Measurements from ENCODE around the gene EIF4E3. TPM values are rescaled to one million over a fixed set of nuclear protein-coding genes. Genes with fewer than 3 reads are reported as not detected.

Gene EIF4E3
- total and polyA plus RNA-seq, 2 donors from 2014 or later, result 10.5 to 37.1 TPM

DNA sequence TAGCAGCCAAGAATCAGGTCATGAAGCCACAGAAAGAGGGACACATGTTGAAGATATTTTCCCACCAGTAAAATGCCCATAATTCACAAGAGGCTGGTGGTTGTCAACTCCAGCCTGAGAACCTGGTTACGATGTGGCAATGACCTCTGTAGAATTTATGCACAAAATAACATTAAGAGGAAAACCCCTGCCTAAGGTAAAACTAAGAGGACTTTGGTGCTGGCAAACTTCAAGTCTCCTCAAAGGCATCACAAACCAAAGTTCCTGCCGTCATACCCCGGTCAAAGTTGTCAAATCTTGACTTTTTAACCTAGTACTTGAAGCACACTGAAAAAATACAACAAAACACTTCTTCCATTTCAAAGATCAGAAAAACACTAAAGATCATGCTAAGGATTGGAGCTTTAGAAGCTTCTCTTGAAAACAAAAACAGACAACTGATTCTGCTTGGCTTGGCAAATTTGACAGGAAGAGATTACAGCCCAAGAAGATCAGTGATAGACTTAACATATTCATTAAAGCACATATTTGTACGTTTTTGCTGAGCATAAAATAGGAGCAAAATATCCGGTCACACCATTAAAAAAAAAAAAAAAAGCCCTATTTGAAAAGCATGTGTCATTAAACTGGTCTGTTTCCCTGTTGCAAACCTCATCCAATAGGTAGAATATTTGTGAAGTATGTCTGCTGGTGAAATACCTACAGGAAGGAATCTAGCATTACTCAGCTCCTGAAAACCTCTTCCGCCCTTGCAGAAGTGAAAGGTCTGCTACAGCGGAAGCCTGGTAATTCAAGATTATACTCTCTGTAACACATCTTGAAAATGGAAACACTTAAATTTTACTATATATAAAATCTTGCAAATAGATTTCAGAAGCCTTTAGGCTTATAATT, 22.8 kb downstream of the EIF4E3 start:
- FAIRE-seq, result no peak
- Histone ChIP-seq H3K27me3 (ENCODE audit: control insufficient read depth, insufficient read depth, low read length) (no peaks in the 10 kb centered on the region), H3K27ac (ENCODE audit: low read depth in 2 of 2, low read length in 2 of 2) (no peak overlapping the region), H3K4me1 (ENCODE audit: control insufficient read depth in 2 of 3, insufficient read depth in 2 of 3, low read depth in 1 of 3, low read length in 3 of 3) (peaks cover 0 to 13% (median 11%) of the 10 kb centered on the region in 3 donors), H3K36me3 (ENCODE audit: control insufficient read depth in 2 of 3, insufficient read depth in 3 of 3, low read length in 3 of 3) (no peaks in the 10 kb centered on the region), H3K9ac (ENCODE audit: low read length in 3 of 3) (no peak overlapping the region), H3K4me3 (ENCODE audit: low read length in 3 of 3) (no peak overlapping the region), H3K9me3 (ENCODE audit: control insufficient read depth in 2 of 3, insufficient read depth in 1 of 3, low read length in 3 of 3) (no peaks in the 10 kb centered on the region)
- no peak for DNase-seq
- intact Hi-C loops (cut with DNase I), result no loop called here
- no peak for TF ChIP-seq CTCF (IDR thresholded peaks at IDR 0.05; ENCODE audit: borderline replicate concordance, extremely low read depth, insufficient read depth)

- H3K27ac ChIP-seq (ENCODE audit: low read depth in 2 of 2, low read length in 2 of 2), result no peak overlapping the region
- H3K4me3 ChIP-seq (ENCODE audit: low read length in 3 of 3), result no peak overlapping the region
- DNase-seq (no peak), FAIRE-seq (no peak)
- H3K27me3 ChIP-seq (ENCODE audit: control insufficient read depth, insufficient read depth, low read length), result no peaks in the 10 kb centered on the region
- no peak for TF ChIP-seq CTCF (IDR thresholded peaks at IDR 0.05; ENCODE audit: borderline replicate concordance, extremely low read depth, insufficient read depth)
- no peaks in the 10 kb centered on the region for H3K36me3 ChIP-seq (ENCODE audit: control insufficient read depth in 2 of 3, insufficient read depth in 3 of 3, low read length in 3 of 3)
- H3K9me3 ChIP-seq (ENCODE audit: control insufficient read depth in 2 of 3, insufficient read depth in 1 of 3, low read length in 3 of 3), result no peaks in the 10 kb centered on the region
- H3K9ac ChIP-seq (ENCODE audit: low read length in 3 of 3), result no peak overlapping the region
- H3K4me1 ChIP-seq (ENCODE audit: control insufficient read depth in 2 of 3, insufficient read depth in 2 of 3, low read depth in 1 of 3, low read length in 3 of 3), result peaks cover 0 to 11% (median 10%) of the 10 kb centered on the region in 3 donors
- intact Hi-C loops (cut with DNase I), result no loop called here
These were observed 23.9 kb downstream of the EIF4E3 start for GRCh38 chr3:71701251-71701762.

- Histone ChIP-seq H3K27me3 (ENCODE audit: control insufficient read depth, insufficient read depth, low read length) (no peaks in the 10 kb centered on the region), H3K4me3 (ENCODE audit: low read length in 3 of 3) (peak overlapping the region in 1 of 3 donors; percentile 43), H3K27ac (ENCODE audit: low read depth in 2 of 2, low read length in 2 of 2) (peak overlapping the region; percentile 51 to 71), H3K4me1 (ENCODE audit: control insufficient read depth in 2 of 3, insufficient read depth in 2 of 3, low read depth in 1 of 3, low read length in 3 of 3) (peaks cover 8 to 31% (median 22%) of the 10 kb centered on the region in 3 donors), H3K9ac (ENCODE audit: low read length in 3 of 3) (no peak overlapping the region), H3K36me3 (ENCODE audit: control insufficient read depth in 2 of 3, insufficient read depth in 3 of 3, low read length in 3 of 3) (no peaks in the 10 kb centered on the region), H3K9me3 (ENCODE audit: control insufficient read depth in 2 of 3, insufficient read depth in 1 of 3, low read length in 3 of 3) (no peaks in the 10 kb centered on the region)
- no peak for TF ChIP-seq CTCF (IDR thresholded peaks at IDR 0.05; ENCODE audit: borderline replicate concordance, extremely low read depth, insufficient read depth)
- intact Hi-C loops (cut with DNase I), result no loop called here
- peak; percentile 52 for FAIRE-seq
- DNase-seq, result peak in 2 of 5 donors; percentile 37 to 63
These were observed 30.2 kb downstream of the EIF4E3 start for GRCh38 chr3:71695000-71695482.

All from kidney (tissue), 14 donors.